ENCODE data around the gene OSBPL10. TPM values are rescaled to one million over a fixed set of nuclear protein-coding genes. Genes with fewer than 3 reads are reported as not detected.

OSBPL10 gene
- total RNA-seq, 1 experiment from 2014 or later, result 2.3 TPM

DNA sequence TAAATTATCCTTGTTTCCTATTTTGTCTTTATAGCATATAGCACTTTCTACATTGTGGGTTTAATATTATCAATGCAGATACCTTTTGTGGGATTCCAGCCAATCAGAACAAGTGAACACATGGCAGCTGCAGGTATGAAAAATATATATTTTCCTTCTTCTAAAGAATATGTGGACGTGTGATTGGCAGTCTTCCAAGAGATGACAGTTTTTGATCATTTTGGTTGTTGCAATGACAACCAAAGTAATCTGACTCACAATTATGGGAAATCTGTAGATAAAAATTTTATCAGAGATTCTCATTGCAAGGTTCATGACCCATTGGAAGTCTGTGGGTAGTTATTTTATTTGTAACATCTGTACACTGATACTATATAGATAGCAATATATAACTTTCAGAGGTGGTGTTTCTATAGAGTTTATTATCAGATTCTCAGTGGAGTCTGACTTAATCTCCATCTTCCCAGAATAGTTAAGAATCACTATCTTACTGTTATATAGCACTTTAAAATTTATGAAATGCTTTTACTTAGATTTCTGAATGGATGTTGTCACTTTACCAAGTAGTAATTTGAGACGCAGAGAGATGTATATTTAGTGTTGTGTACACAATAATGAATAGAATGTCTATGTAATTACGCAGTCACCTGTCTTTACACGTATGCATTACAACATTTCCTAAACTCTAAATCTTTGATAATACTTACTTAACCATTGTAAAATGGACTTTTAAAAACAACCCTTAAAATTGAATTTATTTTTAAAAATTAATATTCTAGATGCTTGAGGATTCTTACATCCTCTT, 365.8 kb downstream of the OSBPL10 start:
- H3K9me3 ChIP-seq (ENCODE audit: low read depth, low read length, poor library complexity, severe bottlenecking), result no peaks in the 10 kb centered on the region
- ChIA-PET CTCF (no interaction called here), POLR2A (ENCODE audit: low non-redundant PET) (no interaction called here)
- TF ChIP-seq EZH2 (IDR thresholded peaks at IDR 0.05; ENCODE audit: borderline replicate concordance, low read depth, low read length, poor library complexity, severe bottlenecking), result no peak
- TF ChIP-seq, protein P1, sequence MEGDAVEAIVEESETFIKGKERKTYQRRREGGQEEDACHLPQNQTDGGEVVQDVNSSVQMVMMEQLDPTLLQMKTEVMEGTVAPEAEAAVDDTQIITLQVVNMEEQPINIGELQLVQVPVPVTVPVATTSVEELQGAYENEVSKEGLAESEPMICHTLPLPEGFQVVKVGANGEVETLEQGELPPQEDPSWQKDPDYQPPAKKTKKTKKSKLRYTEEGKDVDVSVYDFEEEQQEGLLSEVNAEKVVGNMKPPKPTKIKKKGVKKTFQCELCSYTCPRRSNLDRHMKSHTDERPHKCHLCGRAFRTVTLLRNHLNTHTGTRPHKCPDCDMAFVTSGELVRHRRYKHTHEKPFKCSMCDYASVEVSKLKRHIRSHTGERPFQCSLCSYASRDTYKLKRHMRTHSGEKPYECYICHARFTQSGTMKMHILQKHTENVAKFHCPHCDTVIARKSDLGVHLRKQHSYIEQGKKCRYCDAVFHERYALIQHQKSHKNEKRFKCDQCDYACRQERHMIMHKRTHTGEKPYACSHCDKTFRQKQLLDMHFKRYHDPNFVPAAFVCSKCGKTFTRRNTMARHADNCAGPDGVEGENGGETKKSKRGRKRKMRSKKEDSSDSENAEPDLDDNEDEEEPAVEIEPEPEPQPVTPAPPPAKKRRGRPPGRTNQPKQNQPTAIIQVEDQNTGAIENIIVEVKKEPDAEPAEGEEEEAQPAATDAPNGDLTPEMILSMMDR (conservative IDR thresholded peaks at IDR 0.05; ENCODE audit: low read depth, low read length), result no peak
- no peaks in the 10 kb centered on the region for H3K27me3 ChIP-seq (replicated peaks; ENCODE audit: insufficient read depth, low read depth, low read length, poor library complexity)
- no peak for DNase-seq (ENCODE audit: low spot score)
- intact Hi-C loops (cut with micrococcal nuclease; ENCODE audit: unreplicated experiment), result no loop called here
- H3K27ac ChIP-seq (ENCODE audit: low read depth, low read length, poor library complexity, severe bottlenecking), result no peak overlapping the region
- no TSS peak for BruUV-seq (replicated peaks)
- no peaks in the 10 kb centered on the region for H3K4me1 ChIP-seq (ENCODE audit: insufficient read depth, low read length, poor library complexity, severe bottlenecking)
- H3K4me3 ChIP-seq (ENCODE audit: low read depth, low read length, poor library complexity, severe bottlenecking), result no peak overlapping the region
- H3K36me3 ChIP-seq (ENCODE audit: insufficient read depth, low read length, poor library complexity, severe bottlenecking), result peaks cover 9% of the 10 kb centered on the region

DNA sequence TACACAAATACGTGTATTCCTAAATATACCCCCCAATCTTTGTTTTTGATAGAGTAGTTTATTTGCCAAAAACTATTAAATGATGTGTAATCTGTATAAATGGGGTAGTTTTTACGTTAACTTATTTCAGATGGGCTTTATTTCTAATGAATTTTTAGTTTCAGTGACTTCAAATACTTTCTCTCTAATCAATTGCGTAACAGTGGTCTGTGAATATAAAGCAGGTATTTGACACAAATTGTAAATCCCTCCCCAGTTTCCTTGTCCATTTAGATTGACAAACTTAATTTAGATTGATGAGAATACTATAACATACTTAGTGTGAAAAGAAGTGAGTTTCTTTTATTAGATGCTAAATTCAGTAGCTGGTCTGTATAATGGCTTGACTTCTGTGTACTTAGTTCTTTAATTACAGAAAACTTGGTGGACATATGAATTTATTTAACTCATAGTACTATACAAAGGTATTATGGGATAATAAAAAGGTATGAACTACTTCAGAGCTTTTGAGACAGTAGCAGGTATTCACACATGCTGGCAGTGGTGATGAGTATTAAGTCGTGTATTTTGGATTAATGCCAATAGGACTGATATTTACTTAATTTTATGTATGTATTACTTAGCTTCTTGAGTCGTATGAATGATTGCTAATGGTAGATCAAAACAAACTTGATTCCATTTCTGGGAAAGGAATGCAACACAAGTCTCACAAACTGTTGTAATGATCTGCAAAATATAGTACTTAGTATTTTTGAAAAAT, 366.7 kb downstream of the OSBPL10 start:
- DNase-seq (ENCODE audit: low spot score), result no peak
- Histone ChIP-seq H3K27me3 (replicated peaks; ENCODE audit: insufficient read depth, low read depth, low read length, poor library complexity) (no peaks in the 10 kb centered on the region), H3K9me3 (ENCODE audit: low read depth, low read length, poor library complexity, severe bottlenecking) (no peaks in the 10 kb centered on the region), H3K36me3 (ENCODE audit: insufficient read depth, low read length, poor library complexity, severe bottlenecking) (peaks cover 9% of the 10 kb centered on the region), H3K4me1 (ENCODE audit: insufficient read depth, low read length, poor library complexity, severe bottlenecking) (no peaks in the 10 kb centered on the region), H3K4me3 (ENCODE audit: low read depth, low read length, poor library complexity, severe bottlenecking) (no peak overlapping the region), H3K27ac (ENCODE audit: low read depth, low read length, poor library complexity, severe bottlenecking) (no peak overlapping the region)
- intact Hi-C loops (cut with micrococcal nuclease; ENCODE audit: unreplicated experiment), result no loop called here
- ChIA-PET CTCF (no interaction called here), POLR2A (ENCODE audit: low non-redundant PET) (no interaction called here)
- BruUV-seq (replicated peaks), result no TSS peak
- TF ChIP-seq, protein P1 (conservative IDR thresholded peaks at IDR 0.05; ENCODE audit: low read depth, low read length), result no peak
- no peak for TF ChIP-seq EZH2 (IDR thresholded peaks at IDR 0.05; ENCODE audit: borderline replicate concordance, low read depth, low read length, poor library complexity, severe bottlenecking)

DNA sequence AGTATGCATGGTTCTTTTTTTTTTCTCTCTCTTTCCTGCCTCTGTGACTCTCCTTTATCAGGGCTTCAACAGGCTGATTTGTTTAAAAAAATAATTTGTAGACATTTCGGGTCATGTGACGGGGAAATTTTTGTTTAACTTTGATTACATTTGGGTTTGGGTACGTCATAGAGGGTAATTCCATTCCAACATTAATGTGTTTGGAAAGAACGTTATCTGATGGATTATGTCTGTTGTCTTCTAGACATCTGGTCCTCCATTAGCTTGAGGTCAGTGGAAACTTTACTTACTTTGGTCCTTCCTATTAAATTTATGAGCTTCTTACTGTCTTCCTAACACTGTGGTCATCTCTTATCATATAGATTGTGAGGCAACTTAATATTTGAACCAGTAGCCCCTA, 367.4 kb downstream of the OSBPL10 start:
- no peak overlapping the region for H3K27ac ChIP-seq (ENCODE audit: low read depth, low read length, poor library complexity, severe bottlenecking)
- DNase-seq (ENCODE audit: low spot score), result no peak
- H3K4me3 ChIP-seq (ENCODE audit: low read depth, low read length, poor library complexity, severe bottlenecking), result no peak overlapping the region
- H3K27me3 ChIP-seq (replicated peaks; ENCODE audit: insufficient read depth, low read depth, low read length, poor library complexity), result no peaks in the 10 kb centered on the region
- ChIA-PET CTCF (no interaction called here), POLR2A (ENCODE audit: low non-redundant PET) (no interaction called here)
- TF ChIP-seq EZH2 (IDR thresholded peaks at IDR 0.05; ENCODE audit: borderline replicate concordance, low read depth, low read length, poor library complexity, severe bottlenecking), result no peak
- TF ChIP-seq, protein P1 (conservative IDR thresholded peaks at IDR 0.05; ENCODE audit: low read depth, low read length), result no peak
- intact Hi-C loops (cut with micrococcal nuclease; ENCODE audit: unreplicated experiment), result no loop called here
- H3K36me3 ChIP-seq (ENCODE audit: insufficient read depth, low read length, poor library complexity, severe bottlenecking), result peaks cover 4% of the 10 kb centered on the region
- H3K4me1 ChIP-seq (ENCODE audit: insufficient read depth, low read length, poor library complexity, severe bottlenecking), result no peaks in the 10 kb centered on the region
- H3K9me3 ChIP-seq (ENCODE audit: low read depth, low read length, poor library complexity, severe bottlenecking), result no peaks in the 10 kb centered on the region
- no TSS peak for BruUV-seq (replicated peaks)
